WTC11 (cell line): ENCODE data around the gene SYNJ2.

ENCODE experiments used
- CREB1 ChIP-seq: sonication (generic); formaldehyde crosslinking; IDR thresholded peaks from 2 replicates; pipeline ENCODE4 v1.8.0; 2023; ENCODE audit warnings: mild to moderate bottlenecking, missing genetic modification reagents
- ETV6 ChIP-seq: sonication (generic); formaldehyde crosslinking; IDR thresholded peaks from 2 replicates; pipeline ENCODE4 v1.8.1; 2022; ENCODE audit warnings: mild to moderate bottlenecking, missing genetic modification reagents
- FOXJ3 ChIP-seq: sonication (generic); formaldehyde crosslinking; IDR thresholded peaks from 2 replicates; pipeline ENCODE4 v1.9.0; 2021; ENCODE audit warnings: missing genetic modification reagents, mild to moderate bottlenecking, borderline replicate concordance
- FOXP1 ChIP-seq: sonication (generic); formaldehyde crosslinking; IDR thresholded peaks from 2 replicates; pipeline ENCODE4 v1.8.0; 2022; ENCODE audit warnings: missing genetic modification reagents, mild to moderate bottlenecking, moderate library complexity, borderline replicate concordance
- KAT7 ChIP-seq: sonication (generic); formaldehyde crosslinking; IDR thresholded peaks from 2 replicates; pipeline ENCODE4 v1.8.1; 2023; ENCODE audit warnings: missing genetic modification reagents, mild to moderate bottlenecking, borderline replicate concordance
- NFE2L1 ChIP-seq: sonication (generic); formaldehyde crosslinking; IDR thresholded peaks from 2 replicates; pipeline ENCODE4 v1.8.1; 2023; ENCODE audit warnings: missing genetic modification reagents
- USF2 ChIP-seq: sonication (generic); formaldehyde crosslinking; IDR thresholded peaks from 2 replicates; pipeline ENCODE4 v1.8.1; 2023; ENCODE audit warnings: mild to moderate bottlenecking, missing genetic modification reagents, moderate library complexity
- ZNF121 ChIP-seq: sonication (generic); formaldehyde crosslinking; IDR thresholded peaks from 2 replicates; pipeline ENCODE4 v1.8.0; 2023; ENCODE audit warnings: missing genetic modification reagents
- ZNF232 ChIP-seq: sonication (generic); formaldehyde crosslinking; IDR thresholded peaks from 2 replicates; pipeline ENCODE4 v1.8.0; 2022; ENCODE audit warnings: mild to moderate bottlenecking, missing genetic modification reagents
- ZNF423 ChIP-seq: fragments of 250-450 bp; sonication (Bioruptor Pico); IDR thresholded peaks from 2 replicates; pipeline ENCODE4 v2.1.2; 2022; ENCODE audit warnings: mild to moderate bottlenecking, moderate library complexity
- TF ChIP-seq, protein P1 (sequence below): fragments of 200-600 bp; IDR thresholded peaks from 2 replicates; pipeline ENCODE4 v1.8.0; 2022; ENCODE audit warnings: antibody characterized with exemption

DNA sequence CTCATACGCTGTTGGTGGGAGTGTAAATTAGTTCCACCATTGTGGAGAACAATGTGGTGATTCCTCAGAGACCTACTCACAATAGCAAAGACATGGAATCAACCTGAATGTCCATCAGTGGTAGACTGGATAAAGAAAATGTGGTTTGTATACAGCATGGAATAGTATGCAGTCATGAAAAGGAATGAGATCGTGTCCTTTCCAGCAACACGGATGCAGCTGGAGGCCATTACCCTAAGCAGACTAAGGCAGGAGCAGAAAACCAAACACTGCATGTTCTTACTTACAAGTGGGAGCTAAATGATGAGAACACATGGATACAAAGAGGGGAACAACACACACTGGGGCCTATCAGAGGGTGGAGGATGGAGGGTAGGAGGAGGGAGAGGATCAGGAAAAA lies 54.6 kb downstream of the SYNJ2 start:
- no peak for TF ChIP-seq CREB1 (CRISPR knock-in tag)
- TF ChIP-seq, protein P1, sequence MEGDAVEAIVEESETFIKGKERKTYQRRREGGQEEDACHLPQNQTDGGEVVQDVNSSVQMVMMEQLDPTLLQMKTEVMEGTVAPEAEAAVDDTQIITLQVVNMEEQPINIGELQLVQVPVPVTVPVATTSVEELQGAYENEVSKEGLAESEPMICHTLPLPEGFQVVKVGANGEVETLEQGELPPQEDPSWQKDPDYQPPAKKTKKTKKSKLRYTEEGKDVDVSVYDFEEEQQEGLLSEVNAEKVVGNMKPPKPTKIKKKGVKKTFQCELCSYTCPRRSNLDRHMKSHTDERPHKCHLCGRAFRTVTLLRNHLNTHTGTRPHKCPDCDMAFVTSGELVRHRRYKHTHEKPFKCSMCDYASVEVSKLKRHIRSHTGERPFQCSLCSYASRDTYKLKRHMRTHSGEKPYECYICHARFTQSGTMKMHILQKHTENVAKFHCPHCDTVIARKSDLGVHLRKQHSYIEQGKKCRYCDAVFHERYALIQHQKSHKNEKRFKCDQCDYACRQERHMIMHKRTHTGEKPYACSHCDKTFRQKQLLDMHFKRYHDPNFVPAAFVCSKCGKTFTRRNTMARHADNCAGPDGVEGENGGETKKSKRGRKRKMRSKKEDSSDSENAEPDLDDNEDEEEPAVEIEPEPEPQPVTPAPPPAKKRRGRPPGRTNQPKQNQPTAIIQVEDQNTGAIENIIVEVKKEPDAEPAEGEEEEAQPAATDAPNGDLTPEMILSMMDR = no peak
- TF ChIP-seq ZNF121 (CRISPR knock-in tag) = no peak
- no peak for TF ChIP-seq ZNF232 (CRISPR knock-in tag)
- TF ChIP-seq NFE2L1 (CRISPR knock-in tag) = no peak
- no peak for TF ChIP-seq ETV6 (CRISPR knock-in tag)
- TF ChIP-seq USF2 = no peak
- TF ChIP-seq ZNF423 (CRISPR knock-in tag) = no peak
- TF ChIP-seq FOXP1 (CRISPR knock-in tag) = no peak
- TF ChIP-seq FOXJ3 (CRISPR knock-in tag) = no peak
- TF ChIP-seq KAT7 (CRISPR knock-in tag) = no peak
